Nephron (organoid): Measurements from ENCODE around the gene TMOD2.

Experiments used
- H3K27ac Mint-ChIP-seq, 3 experiments: 2 replicates each; pipeline ENCODE4 v1.8.0; 2020; ENCODE audit warnings: mixed read lengths in 3 of 3, mild to moderate bottlenecking in 2 of 3, moderate library complexity in 1 of 3
- H3K27me3 Mint-ChIP-seq: 2 replicates; pipeline ENCODE4 v1.8.0; 2021; ENCODE audit warnings: low read depth, mild to moderate bottlenecking, moderate library complexity, mixed read lengths
- H3K36me3 Mint-ChIP-seq: 2 replicates; pipeline ENCODE4 v1.8.0; 2020; ENCODE audit warnings: low read depth, mixed read lengths
- H3K4me1 Mint-ChIP-seq: 2 replicates; pipeline ENCODE4 v1.8.0; 2020; ENCODE audit warnings: mixed read lengths
- H3K4me3 Mint-ChIP-seq, 3 experiments: 2 replicates each; pipeline ENCODE4 v1.8.0; 2020; ENCODE audit warnings: mild to moderate bottlenecking in 3 of 3, mixed read lengths in 3 of 3, moderate library complexity in 2 of 3
- H3K9me3 Mint-ChIP-seq: 2 replicates; pipeline ENCODE4 v1.8.0; 2020; ENCODE audit warnings: mixed read lengths
- TF ChIP-seq, protein P1 (sequence below), 3 experiments: fragments of 200-600 bp; sonication (generic); IDR thresholded peaks; one replicate each; pipeline ENCODE4 v1.5.0; 2021; ENCODE audit warnings: antibody characterized with exemption in 3 of 3; ENCODE audit not compliant: unreplicated experiment in 3 of 3

Gene TMOD2

DNA sequence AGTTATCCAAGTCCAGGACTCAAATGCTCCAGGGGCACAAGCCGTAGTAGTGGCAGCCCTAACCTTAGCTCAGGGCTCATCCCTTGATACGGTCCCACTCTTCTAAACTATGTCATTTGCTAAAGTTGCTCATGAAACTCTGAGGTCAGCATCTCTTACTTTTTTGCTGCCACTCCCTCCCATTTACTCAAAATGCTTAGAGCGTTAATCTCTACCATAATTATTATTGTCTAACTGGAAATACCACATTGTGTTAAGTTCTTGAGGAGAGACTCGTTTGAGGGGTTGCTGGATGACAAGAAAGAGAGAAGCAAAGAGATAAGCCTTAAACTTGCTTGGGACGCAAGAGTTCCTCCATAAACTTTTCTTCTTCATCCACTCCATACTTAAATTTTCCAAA is 51.2 kb downstream of the TMOD2 start:
- Mint-ChIP-seq H3K4me1 (no peaks in the 10 kb centered on the region), H3K27ac (no peak overlapping the region), H3K9me3 (no peaks in the 10 kb centered on the region), H3K4me3 (no peak overlapping the region), H3K27me3 (no peaks in the 10 kb centered on the region), H3K36me3 (peaks cover 6% of the 10 kb centered on the region)
- TF ChIP-seq, protein P1, sequence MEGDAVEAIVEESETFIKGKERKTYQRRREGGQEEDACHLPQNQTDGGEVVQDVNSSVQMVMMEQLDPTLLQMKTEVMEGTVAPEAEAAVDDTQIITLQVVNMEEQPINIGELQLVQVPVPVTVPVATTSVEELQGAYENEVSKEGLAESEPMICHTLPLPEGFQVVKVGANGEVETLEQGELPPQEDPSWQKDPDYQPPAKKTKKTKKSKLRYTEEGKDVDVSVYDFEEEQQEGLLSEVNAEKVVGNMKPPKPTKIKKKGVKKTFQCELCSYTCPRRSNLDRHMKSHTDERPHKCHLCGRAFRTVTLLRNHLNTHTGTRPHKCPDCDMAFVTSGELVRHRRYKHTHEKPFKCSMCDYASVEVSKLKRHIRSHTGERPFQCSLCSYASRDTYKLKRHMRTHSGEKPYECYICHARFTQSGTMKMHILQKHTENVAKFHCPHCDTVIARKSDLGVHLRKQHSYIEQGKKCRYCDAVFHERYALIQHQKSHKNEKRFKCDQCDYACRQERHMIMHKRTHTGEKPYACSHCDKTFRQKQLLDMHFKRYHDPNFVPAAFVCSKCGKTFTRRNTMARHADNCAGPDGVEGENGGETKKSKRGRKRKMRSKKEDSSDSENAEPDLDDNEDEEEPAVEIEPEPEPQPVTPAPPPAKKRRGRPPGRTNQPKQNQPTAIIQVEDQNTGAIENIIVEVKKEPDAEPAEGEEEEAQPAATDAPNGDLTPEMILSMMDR (IDR thresholded peaks at IDR 0.05; ENCODE audit: unreplicated experiment in 3 of 3): no peak

DNA sequence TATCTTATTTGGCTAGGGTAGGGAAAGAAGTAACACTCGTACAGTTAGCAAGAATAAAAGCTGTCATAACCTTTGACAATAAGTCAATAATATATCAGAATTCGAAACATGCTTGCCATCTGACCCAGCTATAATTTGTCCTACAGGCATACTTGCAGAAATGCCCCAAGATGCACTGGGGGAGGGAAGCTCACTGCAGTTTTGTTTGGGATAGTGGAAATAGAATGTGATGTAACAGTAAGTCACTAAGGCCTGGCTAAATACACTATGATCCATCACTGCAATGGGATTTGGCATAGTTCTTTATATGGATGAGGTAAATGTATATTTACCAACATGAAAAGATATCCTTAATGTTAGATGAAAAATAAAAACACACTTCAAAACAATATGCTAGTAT is 52.6 kb downstream of the TMOD2 start:
- no peaks in the 10 kb centered on the region for H3K9me3 Mint-ChIP-seq
- H3K36me3 Mint-ChIP-seq: peaks cover 6% of the 10 kb centered on the region
- TF ChIP-seq, protein P1 (IDR thresholded peaks at IDR 0.05; ENCODE audit: unreplicated experiment in 3 of 3): no peak
- H3K4me3 Mint-ChIP-seq: no peak overlapping the region
- H3K27me3 Mint-ChIP-seq: no peaks in the 10 kb centered on the region
- H3K4me1 Mint-ChIP-seq: no peaks in the 10 kb centered on the region
- no peak overlapping the region for H3K27ac Mint-ChIP-seq

DNA sequence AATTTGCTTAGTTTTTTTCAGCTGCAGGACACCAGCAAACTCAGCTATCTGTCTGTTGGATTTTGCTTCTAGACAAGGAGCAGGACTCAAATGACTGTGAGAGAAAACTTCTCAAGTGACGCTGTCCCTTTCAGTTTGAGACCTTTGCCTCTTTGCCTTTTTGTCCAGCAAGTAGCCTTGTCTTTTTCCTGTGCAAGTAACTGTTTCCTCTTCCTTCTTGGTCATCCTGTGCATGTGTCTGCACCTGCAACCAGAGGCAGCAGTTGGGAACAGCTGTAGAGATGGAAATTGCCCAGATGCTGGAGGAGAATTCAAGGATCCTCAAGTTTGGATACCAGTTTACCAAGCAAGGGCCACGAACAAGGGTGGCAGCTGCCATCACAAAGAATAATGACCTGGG is 54.7 kb downstream of the TMOD2 start:
- Mint-ChIP-seq H3K36me3 (peaks cover 6% of the 10 kb centered on the region), H3K4me3 (no peak overlapping the region), H3K27ac (no peak overlapping the region), H3K4me1 (no peaks in the 10 kb centered on the region), H3K27me3 (no peaks in the 10 kb centered on the region), H3K9me3 (no peaks in the 10 kb centered on the region)
- TF ChIP-seq, protein P1 (IDR thresholded peaks at IDR 0.05; ENCODE audit: unreplicated experiment in 3 of 3): no peak

DNA sequence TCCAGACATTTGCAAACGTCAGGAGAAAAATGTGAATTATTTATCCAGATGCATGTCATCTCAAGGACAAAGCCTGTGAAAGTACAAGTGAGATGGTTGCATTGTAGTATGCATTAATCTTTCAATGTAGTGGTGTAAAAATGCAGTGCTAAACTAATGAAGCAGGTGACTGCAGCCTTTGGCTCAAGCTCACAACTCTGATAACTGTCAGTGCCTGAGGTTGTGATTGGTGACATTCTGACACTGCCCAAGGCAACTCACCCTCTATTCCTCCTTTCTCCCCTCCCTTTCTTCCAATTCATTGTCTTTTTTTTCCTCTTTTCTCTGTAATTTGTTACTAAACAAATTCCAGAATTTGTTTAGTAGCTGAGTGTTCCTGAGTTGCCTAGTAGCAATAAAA is 58.1 kb downstream of the TMOD2 start:
- Mint-ChIP-seq H3K9me3 (no peaks in the 10 kb centered on the region), H3K36me3 (peaks cover 6% of the 10 kb centered on the region), H3K4me3 (no peak overlapping the region), H3K4me1 (no peaks in the 10 kb centered on the region), H3K27me3 (no peaks in the 10 kb centered on the region), H3K27ac (no peak overlapping the region)
- TF ChIP-seq, protein P1 (IDR thresholded peaks at IDR 0.05; ENCODE audit: unreplicated experiment in 3 of 3): no peak

DNA sequence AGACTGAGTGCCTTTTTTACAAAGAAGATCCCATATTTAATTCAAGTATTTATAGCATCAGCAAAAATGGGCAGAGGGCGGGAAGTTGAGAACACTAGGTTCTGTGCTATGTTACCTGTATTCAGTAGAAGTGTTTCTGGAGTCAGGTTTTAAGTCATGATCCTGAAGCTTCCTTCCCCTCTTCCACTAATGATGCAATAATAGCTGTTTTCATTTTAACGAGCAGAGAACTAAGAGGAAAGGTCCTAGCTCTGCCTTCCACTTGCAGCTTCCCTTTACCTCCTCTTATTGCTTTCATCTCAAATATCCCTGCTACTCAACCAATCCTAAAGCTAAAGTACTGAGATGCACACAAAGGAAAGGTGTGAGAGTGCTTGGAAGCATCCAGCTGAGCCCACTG is 61.2 kb downstream of the TMOD2 start:
- Mint-ChIP-seq H3K4me1 (no peaks in the 10 kb centered on the region), H3K27me3 (no peaks in the 10 kb centered on the region), H3K9me3 (no peaks in the 10 kb centered on the region), H3K36me3 (no peaks in the 10 kb centered on the region), H3K4me3 (no peak overlapping the region), H3K27ac (no peak overlapping the region)
- TF ChIP-seq, protein P1 (IDR thresholded peaks at IDR 0.05; ENCODE audit: unreplicated experiment in 3 of 3): no peak

DNA sequence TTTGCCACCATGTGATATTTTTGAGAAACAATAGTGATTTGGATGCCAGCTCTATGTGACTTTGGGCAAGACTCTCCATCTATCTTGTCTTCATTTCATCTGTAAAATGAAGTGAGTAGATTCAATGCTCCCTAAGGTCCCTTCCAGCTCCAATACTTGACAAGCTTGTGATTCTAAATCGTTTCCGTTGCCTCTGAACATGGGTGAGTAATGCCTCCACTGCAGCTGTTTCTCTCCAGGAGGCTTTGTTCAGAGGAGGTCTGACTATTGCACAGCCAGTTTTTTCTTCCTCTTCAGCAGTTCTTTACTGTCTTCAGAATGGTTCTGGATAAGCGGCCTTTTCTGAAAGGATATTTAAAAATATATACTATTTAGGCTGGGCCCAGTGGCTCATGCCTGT is 63.2 kb downstream of the TMOD2 start:
- no peak overlapping the region for H3K4me3 Mint-ChIP-seq

More for the DNA sequence above, 63.2 kb downstream of the TMOD2 start:
- no peaks in the 10 kb centered on the region for H3K36me3 Mint-ChIP-seq
- no peak overlapping the region for H3K27ac Mint-ChIP-seq
- TF ChIP-seq, protein P1 (IDR thresholded peaks at IDR 0.05; ENCODE audit: unreplicated experiment in 3 of 3): no peak
- H3K4me1 Mint-ChIP-seq: no peaks in the 10 kb centered on the region
- no peaks in the 10 kb centered on the region for H3K27me3 Mint-ChIP-seq
- H3K9me3 Mint-ChIP-seq: peaks cover 4% of the 10 kb centered on the region
